WTC11 (cell line): ENCODE data around the gene SPTAN1. TPM values are rescaled to one million over a fixed set of nuclear protein-coding genes. Genes with fewer than 3 reads are reported as not detected.

Source experiments
- ATAC-seq: fragments of 200-7000 bp; cut with Tn5 transposase; 2 replicates; pipeline ENCODE4 v1.10.0; 2021; ENCODE audit warnings: mild to moderate bottlenecking, moderate library complexity
- CTCF ChIA-PET: fragments of 300-600 bp; sonication (Branson Sonifier 250); formaldehyde crosslinking; loops from one replicate; lab custom pipeline; 2021; ENCODE audit warnings: antibody characterized with exemption; lab: Charles Lee
- POLR2A ChIA-PET: fragments of 350-600 bp; sonication (Branson Sonifier 250); formaldehyde crosslinking; loops from one replicate; lab custom pipeline; 2021; ENCODE audit warnings: antibody characterized with exemption; lab: Charles Lee
- DNase-seq: peaks from one replicate; pipeline ENCODE4 v3.0.0; 2021; ENCODE audit warnings: low spot score
- H3K27ac Mint-ChIP-seq: 2 replicates; pipeline ENCODE4 v1.8.0; 2021; ENCODE audit warnings: mixed read lengths
- H3K27me3 Mint-ChIP-seq: 2 replicates; pipeline ENCODE4 v1.8.0; 2021; ENCODE audit warnings: low read depth, mild to moderate bottlenecking, moderate library complexity, mixed read lengths
- H3K36me3 Mint-ChIP-seq: 2 replicates; pipeline ENCODE4 v1.8.0; 2021; ENCODE audit warnings: mixed read lengths
- H3K4me1 Mint-ChIP-seq: 2 replicates; pipeline ENCODE4 v1.8.0; 2022; ENCODE audit warnings: mixed read lengths
- H3K4me3 Mint-ChIP-seq: 2 replicates; pipeline ENCODE4 v1.8.0; 2021; ENCODE audit warnings: mild to moderate bottlenecking, moderate library complexity, mixed read lengths
- H3K9me3 Mint-ChIP-seq: 2 replicates; pipeline ENCODE4 v1.8.0; 2021; ENCODE audit warnings: mixed read lengths
- CDX4 ChIP-seq: fragments of 250-450 bp; sonication (Bioruptor Pico); IDR thresholded peaks from 2 replicates; pipeline ENCODE4 v1.9.0; 2021; ENCODE audit warnings: moderate library complexity, mild to moderate bottlenecking, inconsistent platforms, borderline replicate concordance
- E2F1 ChIP-seq: sonication (generic); formaldehyde crosslinking; IDR thresholded peaks from 2 replicates; pipeline ENCODE4 v1.8.0; 2022; ENCODE audit warnings: mild to moderate bottlenecking, missing genetic modification reagents
- ESRRA ChIP-seq: sonication (generic); formaldehyde crosslinking; IDR thresholded peaks from 2 replicates; pipeline ENCODE4 v1.8.1; 2022; ENCODE audit warnings: mild to moderate bottlenecking, missing genetic modification reagents, borderline replicate concordance
- FOXK1 ChIP-seq: sonication (generic); formaldehyde crosslinking; IDR thresholded peaks from 2 replicates; pipeline ENCODE4 v1.8.0; 2022; ENCODE audit warnings: mild to moderate bottlenecking, moderate library complexity, missing genetic modification reagents
- IRF1 ChIP-seq: sonication (generic); formaldehyde crosslinking; IDR thresholded peaks from 2 replicates; pipeline ENCODE4 v1.8.0; 2023; ENCODE audit warnings: missing genetic modification reagents
- KAT7 ChIP-seq: sonication (generic); formaldehyde crosslinking; IDR thresholded peaks from 2 replicates; pipeline ENCODE4 v1.8.1; 2023; ENCODE audit warnings: missing genetic modification reagents, mild to moderate bottlenecking, borderline replicate concordance
- OVOL2 ChIP-seq: fragments of 250-450 bp; sonication (Bioruptor Pico); IDR thresholded peaks from 2 replicates; pipeline ENCODE4 v1.9.0; 2021; ENCODE audit warnings: mild to moderate bottlenecking, borderline replicate concordance
- RELA ChIP-seq: sonication (generic); formaldehyde crosslinking; IDR thresholded peaks from 2 replicates; pipeline ENCODE4 v1.8.1; 2022; ENCODE audit warnings: missing genetic modification reagents, mild to moderate bottlenecking, borderline replicate concordance
- TCF7 ChIP-seq: sonication (generic); formaldehyde crosslinking; IDR thresholded peaks from 2 replicates; pipeline ENCODE4 v1.8.0; 2022; ENCODE audit warnings: mild to moderate bottlenecking, low read depth, missing genetic modification reagents, moderate library complexity
- ZNF138 ChIP-seq: sonication (generic); formaldehyde crosslinking; conservative IDR thresholded peaks from 2 replicates; pipeline ENCODE4 v1.8.1; 2022; ENCODE audit warnings: mild to moderate bottlenecking, moderate library complexity, missing genetic modification reagents
- ZNF317 ChIP-seq: sonication (generic); formaldehyde crosslinking; IDR thresholded peaks from 2 replicates; pipeline ENCODE4 v1.8.1; 2023; ENCODE audit warnings: low read depth, mild to moderate bottlenecking, moderate library complexity, missing genetic modification reagents, borderline replicate concordance
- ZNF423 ChIP-seq: fragments of 250-450 bp; sonication (Bioruptor Pico); IDR thresholded peaks from 2 replicates; pipeline ENCODE4 v2.1.2; 2022; ENCODE audit warnings: mild to moderate bottlenecking, moderate library complexity
- ZNF532 ChIP-seq: fragments of 250-450 bp; sonication (Bioruptor Pico); IDR thresholded peaks from 2 replicates; pipeline ENCODE4 v1.9.0; 2021; ENCODE audit warnings: mild to moderate bottlenecking, borderline replicate concordance
- total RNA-seq: library from RNA; stranded (reverse); gene quantifications from 3 replicates; pipeline ENCODE4 v1.2.3, GENCODE V29; 2021
- TF ChIP-seq, protein P1 (sequence below): sonication (generic); formaldehyde crosslinking; IDR thresholded peaks from 2 replicates; pipeline ENCODE4 v1.8.0; 2022; ENCODE audit warnings: mild to moderate bottlenecking, missing genetic modification reagents
- TF ChIP-seq, protein P2 (sequence below): fragments of 250-450 bp; sonication (Bioruptor Pico); IDR thresholded peaks from 2 replicates; pipeline ENCODE4 v2.1.2; 2022; ENCODE audit warnings: mild to moderate bottlenecking, moderate library complexity
- TF ChIP-seq, protein P3 (sequence below): sonication (generic); formaldehyde crosslinking; IDR thresholded peaks from 2 replicates; pipeline ENCODE4 v1.8.1; 2023; ENCODE audit warnings: mild to moderate bottlenecking, missing genetic modification reagents, borderline replicate concordance
- TF ChIP-seq, protein P4 (sequence below): sonication (generic); formaldehyde crosslinking; IDR thresholded peaks from 2 replicates; pipeline ENCODE4 v1.8.1; 2023; ENCODE audit warnings: mild to moderate bottlenecking, missing genetic modification reagents, moderate library complexity

Gene SPTAN1
- total RNA-seq, 1 experiment from 2014 or later: 255 TPM

DNA sequence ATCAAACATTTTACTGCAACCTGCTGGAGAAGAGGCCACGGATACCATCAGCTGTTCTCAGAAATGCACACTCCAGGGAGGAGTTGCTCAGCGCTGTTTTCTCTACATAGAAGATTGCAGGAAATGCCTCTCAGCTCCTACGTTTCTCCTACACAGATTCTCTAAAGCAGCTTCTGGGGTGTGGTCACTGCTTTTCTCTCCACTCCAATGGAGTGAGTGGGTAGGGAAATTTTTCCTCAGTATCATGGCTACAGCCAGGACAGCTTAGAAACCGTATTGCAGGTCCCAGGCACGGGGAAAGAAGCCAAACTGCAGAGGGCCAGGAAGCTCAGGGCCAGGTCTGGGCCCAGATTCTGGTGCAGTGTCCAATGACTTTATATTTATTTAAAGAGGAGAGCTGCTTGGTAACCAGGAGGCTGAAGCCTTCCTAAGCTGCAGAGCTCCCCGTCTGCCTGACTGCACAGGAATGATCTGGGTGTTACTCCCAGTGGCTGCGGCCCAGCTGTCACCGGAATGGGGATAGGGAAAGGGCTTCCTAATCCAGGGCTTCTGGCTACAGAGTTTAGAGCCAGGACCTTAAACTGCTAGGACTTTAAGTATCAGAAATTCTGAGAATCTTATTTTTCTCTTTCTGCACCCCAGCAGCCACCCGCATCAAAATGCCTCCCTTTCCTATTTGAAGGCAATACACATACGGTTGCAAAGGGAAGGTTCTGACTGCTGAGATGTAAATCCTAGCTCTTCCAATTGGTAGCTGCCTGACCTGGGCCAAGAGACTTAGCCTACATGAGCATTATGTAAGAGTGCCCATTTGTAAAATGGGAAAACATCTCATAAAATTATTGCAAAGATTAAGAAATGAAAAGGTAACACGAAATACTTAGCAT is 1.4 kb upstream of the SPTAN1 start:
- no peaks in the 10 kb centered on the region for H3K36me3 Mint-ChIP-seq
- DNase-seq (peak; percentile 25), ATAC-seq (no peak)
- no peaks in the 10 kb centered on the region for H3K9me3 Mint-ChIP-seq
- H3K4me3 Mint-ChIP-seq: peak overlapping the region; percentile 92
- peaks cover 19% of the 10 kb centered on the region for H3K4me1 Mint-ChIP-seq
- peaks cover 3% of the 10 kb centered on the region; the same call in 1 of the 2 replicates for H3K27me3 Mint-ChIP-seq
- CTCF ChIA-PET: interaction anchor here (0.5 to 4.0 kb wide), 8 partner anchors 24 to 256 kb away, joined by 3 to 26 read pairs (median 3); partner anchors contain the start of gene CERCAM
- POLR2A ChIA-PET: interaction anchor here (0.5 to 1.5 kb wide), 5 partner anchors 10 to 173 kb away, joined by 3 to 4 read pairs (median 3); partner anchors contain the start of genes ODF2 and ZDHHC12
- TF ChIP-seq TCF7 (no peak), ZNF317 (no peak), RELA (CRISPR knock-in tag) (no peak), FOXK1 (CRISPR knock-in tag) (no peak), KAT7 (CRISPR knock-in tag) (no peak), ZNF532 (no peak), ZNF138 (no peak), ESRRA (CRISPR knock-in tag) (no peak), IRF1 (CRISPR knock-in tag) (no peak), OVOL2 (no peak), ZNF423 (CRISPR knock-in tag) (no peak), E2F1 (no peak), CDX4 (CRISPR knock-in tag) (no peak)
- TF ChIP-seq, protein P1, sequence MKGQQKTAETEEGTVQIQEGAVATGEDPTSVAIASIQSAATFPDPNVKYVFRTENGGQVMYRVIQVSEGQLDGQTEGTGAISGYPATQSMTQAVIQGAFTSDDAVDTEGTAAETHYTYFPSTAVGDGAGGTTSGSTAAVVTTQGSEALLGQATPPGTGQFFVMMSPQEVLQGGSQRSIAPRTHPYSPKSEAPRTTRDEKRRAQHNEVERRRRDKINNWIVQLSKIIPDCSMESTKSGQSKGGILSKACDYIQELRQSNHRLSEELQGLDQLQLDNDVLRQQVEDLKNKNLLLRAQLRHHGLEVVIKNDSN: no peak
- TF ChIP-seq, protein P2, sequence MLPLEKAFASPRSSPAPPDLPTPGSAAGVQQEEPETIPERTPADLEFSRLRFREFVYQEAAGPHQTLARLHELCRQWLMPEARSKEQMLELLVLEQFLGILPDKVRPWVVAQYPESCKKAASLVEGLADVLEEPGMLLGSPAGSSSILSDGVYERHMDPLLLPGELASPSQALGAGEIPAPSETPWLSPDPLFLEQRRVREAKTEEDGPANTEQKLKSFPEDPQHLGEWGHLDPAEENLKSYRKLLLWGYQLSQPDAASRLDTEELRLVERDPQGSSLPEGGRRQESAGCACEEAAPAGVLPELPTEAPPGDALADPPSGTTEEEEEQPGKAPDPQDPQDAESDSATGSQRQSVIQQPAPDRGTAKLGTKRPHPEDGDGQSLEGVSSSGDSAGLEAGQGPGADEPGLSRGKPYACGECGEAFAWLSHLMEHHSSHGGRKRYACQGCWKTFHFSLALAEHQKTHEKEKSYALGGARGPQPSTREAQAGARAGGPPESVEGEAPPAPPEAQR (CRISPR knock-in tag): no peak
- TF ChIP-seq, protein P3, sequence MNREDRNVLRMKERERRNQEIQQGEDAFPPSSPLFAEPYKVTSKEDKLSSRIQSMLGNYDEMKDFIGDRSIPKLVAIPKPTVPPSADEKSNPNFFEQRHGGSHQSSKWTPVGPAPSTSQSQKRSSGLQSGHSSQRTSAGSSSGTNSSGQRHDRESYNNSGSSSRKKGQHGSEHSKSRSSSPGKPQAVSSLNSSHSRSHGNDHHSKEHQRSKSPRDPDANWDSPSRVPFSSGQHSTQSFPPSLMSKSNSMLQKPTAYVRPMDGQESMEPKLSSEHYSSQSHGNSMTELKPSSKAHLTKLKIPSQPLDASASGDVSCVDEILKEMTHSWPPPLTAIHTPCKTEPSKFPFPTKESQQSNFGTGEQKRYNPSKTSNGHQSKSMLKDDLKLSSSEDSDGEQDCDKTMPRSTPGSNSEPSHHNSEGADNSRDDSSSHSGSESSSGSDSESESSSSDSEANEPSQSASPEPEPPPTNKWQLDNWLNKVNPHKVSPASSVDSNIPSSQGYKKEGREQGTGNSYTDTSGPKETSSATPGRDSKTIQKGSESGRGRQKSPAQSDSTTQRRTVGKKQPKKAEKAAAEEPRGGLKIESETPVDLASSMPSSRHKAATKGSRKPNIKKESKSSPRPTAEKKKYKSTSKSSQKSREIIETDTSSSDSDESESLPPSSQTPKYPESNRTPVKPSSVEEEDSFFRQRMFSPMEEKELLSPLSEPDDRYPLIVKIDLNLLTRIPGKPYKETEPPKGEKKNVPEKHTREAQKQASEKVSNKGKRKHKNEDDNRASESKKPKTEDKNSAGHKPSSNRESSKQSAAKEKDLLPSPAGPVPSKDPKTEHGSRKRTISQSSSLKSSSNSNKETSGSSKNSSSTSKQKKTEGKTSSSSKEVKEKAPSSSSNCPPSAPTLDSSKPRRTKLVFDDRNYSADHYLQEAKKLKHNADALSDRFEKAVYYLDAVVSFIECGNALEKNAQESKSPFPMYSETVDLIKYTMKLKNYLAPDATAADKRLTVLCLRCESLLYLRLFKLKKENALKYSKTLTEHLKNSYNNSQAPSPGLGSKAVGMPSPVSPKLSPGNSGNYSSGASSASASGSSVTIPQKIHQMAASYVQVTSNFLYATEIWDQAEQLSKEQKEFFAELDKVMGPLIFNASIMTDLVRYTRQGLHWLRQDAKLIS: no peak
- TF ChIP-seq, protein P4, sequence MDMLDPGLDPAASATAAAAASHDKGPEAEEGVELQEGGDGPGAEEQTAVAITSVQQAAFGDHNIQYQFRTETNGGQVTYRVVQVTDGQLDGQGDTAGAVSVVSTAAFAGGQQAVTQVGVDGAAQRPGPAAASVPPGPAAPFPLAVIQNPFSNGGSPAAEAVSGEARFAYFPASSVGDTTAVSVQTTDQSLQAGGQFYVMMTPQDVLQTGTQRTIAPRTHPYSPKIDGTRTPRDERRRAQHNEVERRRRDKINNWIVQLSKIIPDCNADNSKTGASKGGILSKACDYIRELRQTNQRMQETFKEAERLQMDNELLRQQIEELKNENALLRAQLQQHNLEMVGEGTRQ (CRISPR knock-in tag): no peak
- peak overlapping the region; percentile 99 for H3K27ac Mint-ChIP-seq
